ENCODE data around the gene AFM. TPM values are rescaled to one million over a fixed set of nuclear protein-coding genes. Genes with fewer than 3 reads are reported as not detected.

AFM gene
- total and polyA plus RNA-seq, 2 experiments from 2014 or later = 52.7 to 78.4 TPM

- TF ChIP-seq EZH2phosphoT487 (IDR thresholded peaks at IDR 0.05; ENCODE audit: low read depth, severe bottlenecking, unreplicated experiment) (no peak), EZH2 (IDR thresholded peaks at IDR 0.05; ENCODE audit: borderline replicate concordance) (no peak)
- TF ChIP-seq, protein P1, sequence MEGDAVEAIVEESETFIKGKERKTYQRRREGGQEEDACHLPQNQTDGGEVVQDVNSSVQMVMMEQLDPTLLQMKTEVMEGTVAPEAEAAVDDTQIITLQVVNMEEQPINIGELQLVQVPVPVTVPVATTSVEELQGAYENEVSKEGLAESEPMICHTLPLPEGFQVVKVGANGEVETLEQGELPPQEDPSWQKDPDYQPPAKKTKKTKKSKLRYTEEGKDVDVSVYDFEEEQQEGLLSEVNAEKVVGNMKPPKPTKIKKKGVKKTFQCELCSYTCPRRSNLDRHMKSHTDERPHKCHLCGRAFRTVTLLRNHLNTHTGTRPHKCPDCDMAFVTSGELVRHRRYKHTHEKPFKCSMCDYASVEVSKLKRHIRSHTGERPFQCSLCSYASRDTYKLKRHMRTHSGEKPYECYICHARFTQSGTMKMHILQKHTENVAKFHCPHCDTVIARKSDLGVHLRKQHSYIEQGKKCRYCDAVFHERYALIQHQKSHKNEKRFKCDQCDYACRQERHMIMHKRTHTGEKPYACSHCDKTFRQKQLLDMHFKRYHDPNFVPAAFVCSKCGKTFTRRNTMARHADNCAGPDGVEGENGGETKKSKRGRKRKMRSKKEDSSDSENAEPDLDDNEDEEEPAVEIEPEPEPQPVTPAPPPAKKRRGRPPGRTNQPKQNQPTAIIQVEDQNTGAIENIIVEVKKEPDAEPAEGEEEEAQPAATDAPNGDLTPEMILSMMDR (IDR thresholded peaks at IDR 0.05; ENCODE audit: poor library complexity) = no peak
- no peak overlapping the region for H3K27ac ChIP-seq
- H3K36me3 ChIP-seq (replicated peaks; ENCODE audit: insufficient read depth, low read depth) = no peaks in the 10 kb centered on the region
- H2AFZ ChIP-seq = no peak overlapping the region
- H3K4me3 ChIP-seq = no peak overlapping the region
- H4K20me1 ChIP-seq (ENCODE audit: insufficient read depth, poor library complexity, severe bottlenecking) = no peaks in the 10 kb centered on the region
- H3K4me2 ChIP-seq = no peak overlapping the region
- H3K79me2 ChIP-seq = no peaks in the 10 kb centered on the region
- 77% methylated on average over 5 of the region's 5 CpGs for WGBS (ENCODE audit: low lambda C conversion rate, missing lambda C conversion rate)
- peaks cover 4% of the 10 kb centered on the region for H3K4me1 ChIP-seq (ENCODE audit: insufficient read depth)
- H3K9me2 ChIP-seq (replicated peaks; ENCODE audit: insufficient read depth) = no peaks in the 10 kb centered on the region
- DNase-seq (ENCODE audit: low spot score) = no peak
- H3K9me3 ChIP-seq (ENCODE audit: low read depth) = no peaks in the 10 kb centered on the region
- H3K27me3 ChIP-seq = no peaks in the 10 kb centered on the region
These were observed 25.1 kb upstream of the AFM start for GRCh38 chr4:73456177-73457022.

- no peaks in the 10 kb centered on the region for H3K79me2 ChIP-seq
- DNase-seq (ENCODE audit: low spot score) = no peak
- no peaks in the 10 kb centered on the region for H3K9me2 ChIP-seq (replicated peaks; ENCODE audit: insufficient read depth)
- no peaks in the 10 kb centered on the region for H4K20me1 ChIP-seq (ENCODE audit: insufficient read depth, poor library complexity, severe bottlenecking)
- H3K4me3 ChIP-seq = no peak overlapping the region
- H3K36me3 ChIP-seq (replicated peaks; ENCODE audit: insufficient read depth, low read depth) = no peaks in the 10 kb centered on the region
- H2AFZ ChIP-seq = no peak overlapping the region
- H3K4me1 ChIP-seq (ENCODE audit: insufficient read depth) = no peaks in the 10 kb centered on the region
- 76% methylated on average over 4 of the region's 4 CpGs for WGBS (ENCODE audit: low lambda C conversion rate, missing lambda C conversion rate)
- H3K9me3 ChIP-seq (ENCODE audit: low read depth) = no peaks in the 10 kb centered on the region
- peak overlapping the region; percentile 2 for H3K27ac ChIP-seq
- no peak for TF ChIP-seq EZH2 (IDR thresholded peaks at IDR 0.05; ENCODE audit: borderline replicate concordance)
- TF ChIP-seq EZH2phosphoT487 (IDR thresholded peaks at IDR 0.05; ENCODE audit: low read depth, severe bottlenecking, unreplicated experiment) = no peak
- TF ChIP-seq, protein P1 (IDR thresholded peaks at IDR 0.05; ENCODE audit: poor library complexity) = no peak
- no peak overlapping the region for H3K4me2 ChIP-seq
- no peaks in the 10 kb centered on the region for H3K27me3 ChIP-seq
These were observed 23.1 kb upstream of the AFM start for GRCh38 chr4:73458184-73459047.

- Histone ChIP-seq H4K20me1 (ENCODE audit: insufficient read depth, poor library complexity, severe bottlenecking) (no peaks in the 10 kb centered on the region), H3K4me1 (ENCODE audit: insufficient read depth) (no peaks in the 10 kb centered on the region), H3K36me3 (replicated peaks; ENCODE audit: insufficient read depth, low read depth) (no peaks in the 10 kb centered on the region), H3K79me2 (no peaks in the 10 kb centered on the region), H2AFZ (no peak overlapping the region), H3K4me2 (no peak overlapping the region), H3K9me2 (replicated peaks; ENCODE audit: insufficient read depth) (no peaks in the 10 kb centered on the region), H3K4me3 (no peak overlapping the region), H3K27me3 (no peaks in the 10 kb centered on the region), H3K9me3 (ENCODE audit: low read depth) (no peaks in the 10 kb centered on the region), H3K27ac (no peak overlapping the region)
- TF ChIP-seq, protein P1 (IDR thresholded peaks at IDR 0.05; ENCODE audit: poor library complexity) = no peak
- TF ChIP-seq EZH2phosphoT487 (IDR thresholded peaks at IDR 0.05; ENCODE audit: low read depth, severe bottlenecking, unreplicated experiment) = no peak
- no peak for TF ChIP-seq EZH2 (IDR thresholded peaks at IDR 0.05; ENCODE audit: borderline replicate concordance)
- no peak for DNase-seq (ENCODE audit: low spot score)
- WGBS (ENCODE audit: low lambda C conversion rate, missing lambda C conversion rate) = 78% methylated on average over 3 of the region's 3 CpGs
These were observed 22.5 kb upstream of the AFM start for GRCh38 chr4:73459048-73459421.
